ENCODE results near the gene PCDHB16.
"Not testable (repeated sequence)": the region's sequence is repeated elsewhere in the genome, so short reads cannot be mapped to it uniquely, and the experiment has no call there.

Gene PCDHB16

DNA sequence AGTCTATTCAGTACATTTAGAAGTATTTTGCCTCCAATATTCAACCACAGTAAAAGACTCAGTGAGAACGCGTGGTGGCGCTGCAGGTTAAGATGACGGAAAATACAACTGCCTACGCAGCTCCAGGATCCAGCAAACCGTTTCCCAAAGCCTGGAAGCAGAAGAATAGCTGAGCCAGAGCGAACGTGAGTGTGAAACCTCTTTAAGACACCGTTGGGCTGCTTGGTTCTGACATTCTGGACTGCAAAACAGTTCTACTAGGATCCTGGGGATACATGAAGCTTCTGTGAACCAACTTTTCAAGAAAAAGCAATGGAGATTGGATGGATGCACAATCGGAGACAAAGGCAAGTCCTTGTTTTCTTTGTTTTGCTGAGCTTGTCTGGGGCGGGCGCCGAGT, at the start of gene PCDHB16:
TSS of gene PCDHB16 (plus strand) at position 140 of the 400 bp plus-strand sequence. CDS start at position 313, 173 bp downstream.
- peak; percentile 75 for DNase-seq

DNA sequence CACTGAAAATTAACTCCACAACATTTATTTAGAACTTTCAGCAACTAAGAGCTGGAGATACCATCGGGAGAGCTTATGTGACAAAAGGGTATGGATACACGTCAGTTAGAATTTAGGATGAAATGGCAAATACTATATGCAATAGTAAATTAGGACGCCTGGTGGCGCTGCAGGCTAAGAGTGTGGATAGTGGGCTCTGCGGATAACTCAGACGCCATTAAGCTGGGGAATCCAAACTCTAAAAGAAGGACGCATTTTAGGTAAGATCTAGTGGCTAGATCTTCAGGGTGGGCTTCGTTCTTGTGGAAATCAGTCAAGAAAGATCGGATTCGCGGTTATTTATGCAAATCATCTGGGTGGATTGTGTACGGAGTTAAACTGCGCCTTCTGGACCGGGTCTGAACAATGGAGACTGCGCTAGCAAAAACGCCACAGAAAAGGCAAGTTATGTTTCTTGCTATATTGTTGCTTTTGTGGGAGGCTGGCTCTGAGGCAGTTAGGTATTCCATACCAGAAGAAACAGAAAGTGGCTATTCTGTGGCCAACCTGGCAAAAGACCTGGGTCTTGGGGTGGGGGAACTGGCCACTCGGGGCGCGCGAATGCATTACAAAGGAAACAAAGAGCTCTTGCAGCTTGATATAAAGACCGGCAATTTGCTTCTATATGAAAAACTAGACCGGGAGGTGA, 47.0 kb upstream of the PCDHB16 start, which contains the start of gene PCDHB5:
TSS of gene PCDHB5 (plus strand) at position 177 of the 688 bp plus-strand sequence. CDS start at position 406, 229 bp downstream.
- no peak for DNase-seq

DNA sequence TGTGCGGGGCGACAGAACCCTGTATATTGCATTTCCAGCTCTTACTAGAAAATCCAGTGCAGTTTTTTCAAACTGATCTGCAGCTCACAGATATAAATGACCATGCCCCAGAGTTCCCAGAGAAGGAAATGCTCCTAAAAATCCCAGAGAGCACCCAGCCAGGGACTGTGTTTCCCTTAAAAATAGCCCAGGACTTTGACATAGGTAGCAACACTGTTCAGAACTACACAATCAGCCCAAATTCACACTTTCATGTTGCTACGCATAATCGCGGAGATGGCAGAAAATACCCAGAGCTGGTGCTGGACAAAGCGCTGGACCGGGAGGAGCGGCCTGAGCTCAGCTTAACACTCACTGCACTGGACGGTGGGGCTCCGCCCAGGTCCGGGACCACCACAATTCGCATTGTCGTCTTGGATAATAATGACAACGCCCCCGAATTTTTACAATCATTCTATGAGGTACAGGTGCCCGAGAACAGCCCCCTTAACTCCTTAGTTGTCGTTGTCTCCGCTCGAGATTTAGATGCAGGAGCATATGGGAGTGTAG, 46.4 kb upstream of the PCDHB16 start:
- DNase-seq, result no peak

DNA sequence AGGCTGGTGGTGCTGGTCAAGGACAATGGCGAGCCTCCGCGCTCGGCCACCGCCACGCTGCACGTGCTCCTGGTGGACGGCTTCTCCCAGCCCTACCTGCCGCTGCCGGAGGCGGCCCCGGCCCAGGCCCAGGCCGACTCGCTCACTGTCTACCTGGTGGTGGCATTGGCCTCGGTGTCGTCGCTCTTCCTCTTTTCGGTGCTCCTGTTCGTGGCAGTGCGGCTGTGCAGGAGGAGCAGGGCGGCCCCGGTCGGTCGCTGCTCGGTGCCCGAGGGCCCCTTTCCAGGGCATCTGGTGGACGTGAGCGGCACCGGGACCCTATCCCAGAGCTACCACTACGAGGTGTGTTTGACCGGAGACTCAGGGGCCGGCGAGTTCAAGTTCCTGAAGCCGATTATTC, 44.8 kb upstream of the PCDHB16 start:
- not testable (repeated sequence) for DNase-seq

DNA sequence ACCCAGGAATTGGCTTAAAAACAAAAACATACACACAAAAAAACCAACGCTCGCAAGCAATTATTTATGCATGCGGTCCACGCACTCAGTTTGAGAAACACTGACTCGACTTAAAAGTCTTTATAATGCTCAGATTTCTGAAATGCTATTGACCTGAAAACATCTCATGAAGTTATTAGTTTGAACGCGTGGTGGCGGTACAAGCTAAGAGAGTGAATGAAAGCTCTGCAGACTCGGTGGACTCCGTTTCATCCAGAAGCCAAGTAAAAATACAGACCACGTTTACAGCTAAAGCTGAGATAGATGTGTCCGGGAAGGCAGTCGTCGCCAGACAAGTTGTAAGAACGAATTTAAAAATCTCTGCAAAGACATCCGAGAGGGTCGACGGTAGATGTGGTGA, 32.4 kb upstream of the PCDHB16 start, which contains the start of gene PCDHB6:
TSS of gene PCDHB6 (plus strand) at position 246 of the 400 bp plus-strand sequence. CDS start 201 bp downstream, outside the sequence.
- DNase-seq, result peak; percentile 59

DNA sequence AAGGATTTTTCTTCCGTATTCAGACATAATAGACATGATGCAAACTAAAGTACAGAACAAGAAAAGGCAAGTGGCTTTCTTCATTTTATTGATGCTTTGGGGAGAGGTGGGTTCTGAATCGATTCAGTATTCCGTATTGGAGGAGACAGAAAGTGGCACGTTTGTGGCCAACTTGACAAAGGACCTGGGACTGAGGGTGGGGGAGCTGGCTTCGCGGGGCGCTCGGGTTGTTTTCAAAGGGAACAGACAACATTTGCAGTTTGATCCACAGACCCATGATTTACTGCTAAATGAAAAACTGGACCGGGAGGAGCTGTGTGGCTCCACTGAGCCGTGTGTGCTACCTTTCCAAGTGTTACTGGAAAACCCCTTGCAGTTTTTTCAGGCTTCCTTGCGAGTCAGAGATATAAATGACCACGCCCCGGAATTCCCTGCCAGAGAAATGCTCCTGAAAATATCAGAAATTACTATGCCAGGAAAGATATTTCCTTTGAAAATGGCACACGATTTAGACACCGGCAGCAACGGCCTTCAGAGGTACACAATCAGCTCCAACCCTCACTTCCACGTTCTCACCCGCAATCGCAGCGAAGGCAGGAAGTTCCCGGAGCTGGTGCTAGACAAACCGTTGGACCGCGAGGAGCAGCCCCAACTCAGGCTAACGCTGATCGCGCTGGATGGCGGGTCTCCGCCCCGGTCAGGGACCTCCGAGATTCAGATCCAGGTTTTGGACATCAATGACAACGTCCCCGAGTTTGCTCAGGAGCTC, 31.8 kb upstream of the PCDHB16 start:
- DNase-seq, result no peak

DNA sequence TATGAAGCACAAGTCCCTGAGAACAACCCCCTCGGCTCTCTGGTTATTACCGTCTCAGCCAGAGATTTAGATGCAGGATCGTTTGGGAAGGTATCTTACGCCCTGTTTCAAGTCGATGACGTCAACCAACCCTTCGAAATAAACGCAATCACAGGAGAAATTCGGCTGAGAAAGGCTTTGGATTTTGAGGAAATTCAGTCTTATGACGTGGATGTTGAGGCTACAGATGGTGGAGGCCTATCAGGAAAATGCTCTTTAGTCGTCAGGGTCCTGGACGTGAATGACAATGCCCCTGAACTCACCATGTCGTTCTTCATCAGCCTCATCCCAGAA, 31.2 kb upstream of the PCDHB16 start:
- DNase-seq, result no peak

DNA sequence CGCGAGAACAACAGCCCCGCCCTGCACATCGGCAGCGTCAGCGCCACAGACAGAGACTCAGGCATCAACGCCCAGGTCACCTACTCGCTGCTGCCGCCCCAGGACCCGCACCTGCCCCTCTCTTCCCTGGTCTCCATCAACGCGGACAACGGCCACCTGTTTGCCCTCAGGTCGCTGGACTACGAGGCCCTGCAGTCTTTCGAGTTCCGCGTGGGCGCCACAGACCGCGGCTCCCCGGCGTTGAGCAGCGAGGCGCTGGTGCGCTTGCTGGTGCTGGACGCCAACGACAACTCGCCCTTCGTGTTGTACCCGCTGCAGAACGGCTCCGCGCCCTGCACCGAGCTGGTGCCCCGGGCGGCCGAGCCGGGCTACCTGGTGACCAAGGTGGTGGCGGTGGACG, 30.6 kb upstream of the PCDHB16 start:
- DNase-seq, result not testable (repeated sequence)

DNA sequence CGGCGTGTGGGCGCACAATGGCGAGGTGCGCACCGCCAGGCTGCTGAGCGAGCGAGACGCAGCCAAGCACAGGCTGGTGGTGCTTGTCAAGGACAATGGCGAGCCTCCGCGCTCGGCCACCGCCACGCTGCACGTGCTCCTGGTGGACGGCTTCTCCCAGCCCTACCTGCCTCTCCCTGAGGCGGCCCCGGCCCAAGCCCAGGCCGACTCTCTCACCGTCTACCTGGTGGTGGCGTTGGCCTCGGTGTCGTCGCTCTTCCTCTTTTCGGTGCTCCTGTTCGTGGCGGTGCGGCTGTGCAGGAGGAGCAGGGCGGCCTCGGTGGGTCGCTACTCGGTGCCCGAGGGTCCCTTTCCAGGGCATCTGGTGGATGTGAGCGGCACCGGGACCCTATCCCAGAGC, 30.1 kb upstream of the PCDHB16 start:
- DNase-seq, result not testable (repeated sequence)

DNA sequence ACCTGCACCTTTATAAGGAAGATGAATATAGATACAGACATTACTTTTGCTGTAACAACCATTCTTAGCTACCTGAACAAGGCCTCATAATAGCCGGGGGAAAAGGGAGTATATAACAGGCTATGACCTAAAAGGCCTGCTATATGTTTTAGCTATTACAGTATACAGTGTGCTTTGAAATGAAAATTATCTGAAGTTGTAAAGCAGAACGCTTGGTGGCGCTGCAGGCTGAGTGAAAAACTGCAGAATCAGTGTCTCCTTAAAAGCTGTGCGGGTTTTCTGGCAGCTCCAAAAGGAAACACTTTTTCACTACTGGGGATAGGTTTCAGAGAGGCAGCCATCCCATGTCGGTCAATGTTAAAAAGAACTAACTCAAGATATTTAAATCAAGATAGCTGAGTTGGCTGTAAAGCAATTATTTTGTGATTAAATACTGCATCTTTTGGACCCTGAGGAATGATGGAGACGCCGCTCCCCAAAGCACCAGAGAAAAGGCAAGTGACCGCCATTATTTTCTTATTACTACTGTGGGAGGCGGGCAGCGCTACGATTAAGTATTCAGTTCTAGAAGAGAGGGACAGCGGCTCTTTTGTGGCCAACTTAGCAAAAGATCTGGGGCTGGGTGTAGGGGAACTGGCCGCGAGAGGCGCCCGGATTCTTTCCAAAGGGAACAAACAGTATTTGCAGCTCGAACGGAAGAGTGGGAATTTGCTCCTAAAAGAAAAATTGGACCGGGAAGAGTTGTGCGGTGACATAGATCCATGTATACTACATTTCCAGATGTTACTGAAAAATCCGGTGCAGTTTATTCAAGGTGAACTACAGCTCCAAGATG, 26.4 kb upstream of the PCDHB16 start:
- DNase-seq, result peak; percentile 53

DNA sequence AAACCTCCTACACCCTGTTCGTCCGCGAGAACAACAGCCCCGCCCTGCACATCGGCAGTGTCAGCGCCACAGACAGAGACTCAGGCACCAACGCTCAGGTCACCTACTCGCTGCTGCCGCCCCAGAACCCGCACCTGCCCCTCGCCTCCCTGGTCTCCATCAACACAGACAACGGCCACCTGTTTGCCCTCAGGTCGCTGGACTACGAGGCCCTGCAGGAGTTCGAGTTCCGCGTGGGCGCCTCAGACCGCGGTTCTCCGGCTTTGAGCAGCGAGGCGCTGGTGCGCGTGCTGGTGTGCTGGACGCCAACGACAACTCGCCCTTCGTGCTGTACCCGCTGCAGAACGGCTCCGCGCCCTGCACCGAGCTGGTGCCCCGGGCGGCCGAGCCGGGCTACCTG, 24.8 kb upstream of the PCDHB16 start:
- DNase-seq, result not testable (repeated sequence)

DNA sequence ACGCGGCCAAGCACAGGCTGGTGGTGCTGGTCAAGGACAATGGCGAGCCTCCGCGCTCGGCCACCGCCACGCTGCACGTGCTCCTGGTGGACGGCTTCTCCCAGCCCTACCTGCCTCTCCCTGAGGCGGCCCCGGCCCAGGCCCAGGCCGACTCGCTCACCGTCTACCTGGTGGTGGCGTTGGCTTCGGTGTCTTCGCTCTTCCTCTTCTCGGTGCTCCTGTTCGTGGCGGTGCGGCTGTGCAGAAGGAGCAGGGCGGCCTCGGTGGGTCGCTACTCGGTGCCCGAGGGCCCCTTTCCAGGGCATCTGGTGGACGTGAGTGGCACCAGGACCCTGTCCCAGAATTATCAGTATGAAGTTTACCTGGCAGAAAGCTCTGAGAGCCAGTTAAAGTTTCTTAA, 24.3 kb upstream of the PCDHB16 start:
- DNase-seq, result not testable (repeated sequence)

DNA sequence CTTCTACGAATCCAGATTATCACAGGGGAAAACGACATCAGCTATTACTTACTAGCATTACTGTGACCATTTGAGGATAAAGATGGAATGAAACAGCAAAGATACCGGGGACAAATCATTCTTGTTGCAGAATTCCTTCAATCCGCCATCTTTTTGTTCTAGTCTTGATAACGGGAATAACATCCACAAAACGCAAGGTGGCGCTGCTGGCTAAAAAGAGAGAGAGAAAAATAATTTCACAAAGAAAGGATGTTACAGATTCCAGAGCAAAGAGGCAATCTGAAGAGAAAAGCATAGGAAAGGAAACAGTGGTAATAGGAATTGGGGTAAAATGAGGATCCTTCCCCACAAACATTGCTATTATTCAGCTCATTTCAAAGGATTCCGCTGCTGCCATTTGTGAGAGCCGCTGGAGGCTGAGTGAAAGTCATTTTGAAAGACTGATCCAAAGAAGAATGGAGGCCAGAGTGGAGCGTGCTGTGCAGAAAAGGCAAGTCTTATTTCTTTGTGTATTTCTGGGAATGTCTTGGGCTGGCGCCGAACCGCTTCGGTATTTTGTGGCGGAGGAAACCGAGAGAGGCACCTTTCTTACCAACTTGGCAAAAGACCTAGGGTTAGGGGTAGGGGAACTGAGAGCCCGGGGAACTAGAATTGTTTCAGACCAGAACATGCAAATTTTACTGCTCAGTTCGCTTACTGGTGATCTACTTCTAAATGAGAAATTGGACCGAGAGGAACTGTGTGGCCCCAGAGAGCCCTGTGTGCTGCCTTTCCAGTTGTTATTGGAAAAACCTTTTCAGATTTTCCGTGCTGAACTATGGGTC, 9.6 kb upstream of the PCDHB16 start, which contains the start of gene PCDHB7:
TSS of gene PCDHB7 (plus strand) at position 264 of the 824 bp plus-strand sequence. CDS start at position 456, 192 bp downstream.
- no peak for DNase-seq

DNA sequence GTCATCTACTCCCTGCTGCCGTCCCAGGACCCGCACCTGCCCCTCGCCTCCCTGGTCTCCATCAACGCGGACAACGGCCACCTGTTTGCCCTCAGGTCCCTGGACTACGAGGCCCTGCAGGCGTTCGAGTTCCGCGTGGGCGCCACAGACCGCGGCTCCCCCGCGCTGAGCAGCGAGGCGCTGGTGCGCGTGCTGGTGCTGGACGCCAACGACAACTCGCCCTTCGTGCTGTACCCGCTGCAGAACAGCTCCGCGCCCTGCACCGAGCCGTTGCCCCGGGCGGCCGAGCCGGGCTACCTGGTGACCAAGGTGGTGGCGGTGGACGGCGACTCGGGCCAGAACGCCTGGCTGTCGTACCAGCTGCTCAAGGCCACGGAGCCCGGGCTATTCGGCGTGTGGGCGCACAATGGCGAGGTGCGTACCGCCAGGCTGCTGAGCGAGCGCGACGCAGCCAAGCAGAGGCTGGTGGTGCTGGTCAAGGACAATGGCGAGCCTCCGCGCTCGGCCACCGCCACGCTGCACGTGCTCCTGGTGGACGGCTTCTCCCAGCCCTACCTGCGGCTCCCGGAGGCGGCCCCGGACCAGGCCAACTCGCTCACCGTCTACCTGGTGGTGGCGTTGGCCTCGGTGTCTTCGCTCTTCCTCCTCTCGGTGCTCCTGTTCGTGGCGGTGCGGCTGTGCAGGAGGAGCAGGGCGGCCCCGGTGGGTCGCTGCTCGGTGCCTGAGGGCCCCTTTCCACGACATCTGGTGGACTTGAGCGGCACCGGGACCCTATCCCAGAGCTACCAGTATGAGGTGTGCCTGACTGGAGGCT, 7.7 kb upstream of the PCDHB16 start:
- not testable (repeated sequence) for DNase-seq

DNA sequence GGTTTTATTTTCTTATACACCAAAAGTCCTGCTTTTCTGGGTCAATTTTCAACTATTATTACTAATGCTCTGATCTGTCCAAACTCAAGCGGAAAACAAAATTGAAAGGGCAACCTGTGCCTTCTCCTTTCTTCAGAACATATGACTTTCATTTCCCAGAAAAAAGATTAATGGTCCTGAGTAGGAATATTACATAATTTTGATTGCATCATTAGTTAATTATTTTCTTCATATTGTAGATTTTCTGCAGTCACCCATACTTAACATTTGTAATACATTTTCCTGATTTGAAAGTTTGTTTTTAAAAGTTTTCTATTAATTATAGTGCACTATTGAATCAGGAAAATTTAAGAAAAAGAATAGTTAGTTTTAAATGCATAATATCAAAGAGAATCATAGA, 6.3 kb upstream of the PCDHB16 start:
- DNase-seq, result no peak

DNA sequence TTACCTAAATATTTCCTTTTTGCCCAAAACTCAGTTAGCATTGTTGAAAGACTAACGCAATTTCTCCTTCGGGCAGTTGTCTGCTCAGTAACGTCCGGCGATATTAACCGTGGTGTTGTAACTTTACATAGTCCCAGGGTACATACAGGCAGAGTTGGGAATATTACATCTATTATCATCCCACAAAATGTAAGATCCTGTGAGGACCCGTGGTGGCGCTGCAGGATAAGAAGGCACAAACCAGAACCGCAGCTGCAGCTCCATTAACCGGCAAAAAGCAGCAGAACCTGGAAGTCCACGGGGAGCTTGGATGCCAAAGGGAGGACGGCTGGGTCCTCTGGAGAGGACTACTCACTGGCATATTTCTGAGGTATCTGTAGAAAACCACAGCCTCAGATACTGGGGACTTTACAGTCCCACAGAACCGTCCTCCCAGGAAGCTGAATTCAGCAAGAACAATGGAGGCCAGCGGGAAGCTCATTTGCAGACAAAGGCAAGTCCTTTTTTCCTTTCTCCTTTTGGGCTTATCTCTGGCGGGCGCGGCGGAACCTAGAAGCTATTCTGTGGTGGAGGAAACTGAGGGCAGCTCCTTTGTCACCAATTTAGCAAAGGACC, 4.5 kb upstream of the PCDHB16 start, which contains the start of gene PCDHB8:
TSS of gene PCDHB8 (plus strand) at position 214 of the 615 bp plus-strand sequence. CDS start at position 459, 245 bp downstream.
- peak; percentile 66 for DNase-seq

DNA sequence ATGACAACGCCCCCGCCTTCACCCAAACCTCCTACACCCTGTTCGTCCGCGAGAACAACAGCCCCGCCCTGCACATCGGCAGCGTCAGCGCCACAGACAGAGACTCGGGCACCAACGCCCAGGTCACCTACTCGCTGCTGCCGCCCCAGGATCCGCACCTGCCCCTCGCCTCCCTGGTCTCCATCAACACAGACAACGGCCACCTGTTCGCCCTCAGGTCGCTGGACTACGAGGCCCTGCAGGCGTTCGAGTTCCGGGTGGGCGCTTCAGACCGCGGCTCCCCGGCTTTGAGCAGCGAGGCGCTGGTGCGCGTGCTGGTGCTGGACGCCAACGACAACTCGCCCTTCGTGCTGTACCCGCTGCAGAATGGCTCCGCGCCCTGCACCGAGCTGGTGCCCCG, 2.8 kb upstream of the PCDHB16 start:
- DNase-seq, result not testable (repeated sequence)

DNA sequence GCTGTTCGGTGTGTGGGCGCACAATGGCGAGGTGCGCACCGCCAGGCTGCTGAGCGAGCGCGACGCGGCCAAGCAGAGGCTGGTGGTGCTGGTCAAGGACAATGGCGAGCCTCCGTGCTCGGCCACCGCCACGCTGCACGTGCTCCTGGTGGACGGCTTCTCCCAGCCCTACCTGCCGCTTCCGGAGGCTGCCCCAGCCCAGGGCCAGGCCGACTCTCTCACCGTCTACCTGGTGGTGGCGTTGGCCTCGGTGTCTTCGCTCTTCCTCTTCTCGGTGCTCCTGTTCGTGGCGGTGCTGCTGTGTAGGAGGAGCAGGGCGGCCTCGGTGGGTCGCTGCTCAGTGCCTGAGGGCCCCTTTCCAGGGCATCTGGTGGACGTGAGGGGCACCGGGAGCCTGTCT, 2.3 kb upstream of the PCDHB16 start:
- DNase-seq, result not testable (repeated sequence)

DNA sequence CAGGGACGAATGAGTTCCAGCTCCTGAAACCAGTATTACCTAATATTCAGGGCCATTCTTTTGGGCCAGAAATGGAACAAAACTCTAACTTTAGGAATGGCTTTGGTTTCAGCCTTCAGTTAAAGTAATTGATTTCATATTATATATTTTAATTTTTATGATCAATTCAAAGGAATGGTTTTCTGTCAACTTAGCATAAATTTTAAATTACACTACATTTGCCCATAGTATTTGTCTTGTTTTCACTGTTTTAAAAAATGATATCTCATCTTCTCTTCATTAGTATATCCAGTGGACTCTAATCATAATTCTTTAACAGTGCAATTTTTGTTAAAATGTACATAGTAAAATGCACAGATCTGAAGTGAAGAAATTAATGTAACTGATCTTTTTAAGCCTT, 1.9 kb upstream of the PCDHB16 start:
- DNase-seq, result no peak
